ENCODE measurements around the gene SMAD9. TPM values are rescaled to one million over a fixed set of nuclear protein-coding genes. Genes with fewer than 3 reads are reported as not detected.

SMAD9 gene
- total RNA-seq, 4 donors from 2014 or later = 4.8 to 10.7 (median 6.6) TPM

GRCh38 chr13:36817996-36818803, 101.8 kb downstream of the SMAD9 start:
- no peak for TF ChIP-seq CTCF (IDR thresholded peaks at IDR 0.05; ENCODE audit: low read depth)

- TF ChIP-seq CTCF (IDR thresholded peaks at IDR 0.05; ENCODE audit: low read depth) = no peak
Measured at GRCh38 chr13:36815062-36815461, 105.0 kb downstream of the SMAD9 start.

- TF ChIP-seq CTCF (IDR thresholded peaks at IDR 0.05; ENCODE audit: low read depth) = no peak
Measured at GRCh38 chr13:36814465-36814864, 105.6 kb downstream of the SMAD9 start.

GRCh38 chr13:36813225-36813624, 106.8 kb downstream of the SMAD9 start:
- TF ChIP-seq CTCF (IDR thresholded peaks at IDR 0.05; ENCODE audit: low read depth) = no peak

GRCh38 chr13:36807616-36808015, 112.4 kb downstream of the SMAD9 start:
- TF ChIP-seq CTCF (IDR thresholded peaks at IDR 0.05; ENCODE audit: low read depth) = no peak

- TF ChIP-seq CTCF (IDR thresholded peaks at IDR 0.05; ENCODE audit: low read depth) = no peak
Measured at GRCh38 chr13:36806102-36806501, 113.9 kb downstream of the SMAD9 start.

GRCh38 chr13:36804588-36804987, 115.5 kb downstream of the SMAD9 start:
- TF ChIP-seq CTCF (IDR thresholded peaks at IDR 0.05; ENCODE audit: low read depth) = no peak

Data from subcutaneous adipose tissue (tissue), 4 donors.